BLaER1 (cell line): ENCODE measurements around the gene ST6GALNAC4.

Experiments
- H3K27ac ChIP-seq: shearing (Covaris generic); formaldehyde crosslinking; 2 replicates; pipeline ENCODE4 v1.8.1; 2022
- H3K27me3 ChIP-seq: shearing (Covaris generic); formaldehyde crosslinking; 2 replicates; pipeline ENCODE4 v1.8.1; 2022
- H3K36me3 ChIP-seq: shearing (Covaris generic); formaldehyde crosslinking; 2 replicates; pipeline ENCODE4 v1.8.1; 2022
- H3K4me1 ChIP-seq: shearing (Covaris generic); formaldehyde crosslinking; 2 replicates; pipeline ENCODE4 v1.8.1; 2022
- H3K4me2 ChIP-seq: shearing (Covaris generic); formaldehyde crosslinking; 2 replicates; pipeline ENCODE4 v1.8.1; 2022
- H3K4me3 ChIP-seq: shearing (Covaris generic); formaldehyde crosslinking; 2 replicates; pipeline ENCODE4 v1.8.1; 2022
- H3K9ac ChIP-seq: shearing (Covaris generic); formaldehyde crosslinking; 2 replicates; pipeline ENCODE4 v1.8.1; 2022
- H3K9me3 ChIP-seq: shearing (Covaris generic); formaldehyde crosslinking; 2 replicates; pipeline ENCODE4 v1.8.1; 2022
- H4K20me1 ChIP-seq: shearing (Covaris generic); formaldehyde crosslinking; 2 replicates; pipeline ENCODE4 v1.8.1; 2022
- Cebpa-rat ChIP-seq: shearing (Covaris generic); IDR thresholded peaks from 2 replicates; pipeline ENCODE4 v1.8.1; 2022

Gene ST6GALNAC4, protein sequence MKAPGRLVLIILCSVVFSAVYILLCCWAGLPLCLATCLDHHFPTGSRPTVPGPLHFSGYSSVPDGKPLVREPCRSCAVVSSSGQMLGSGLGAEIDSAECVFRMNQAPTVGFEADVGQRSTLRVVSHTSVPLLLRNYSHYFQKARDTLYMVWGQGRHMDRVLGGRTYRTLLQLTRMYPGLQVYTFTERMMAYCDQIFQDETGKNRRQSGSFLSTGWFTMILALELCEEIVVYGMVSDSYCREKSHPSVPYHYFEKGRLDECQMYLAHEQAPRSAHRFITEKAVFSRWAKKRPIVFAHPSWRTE

DNA sequence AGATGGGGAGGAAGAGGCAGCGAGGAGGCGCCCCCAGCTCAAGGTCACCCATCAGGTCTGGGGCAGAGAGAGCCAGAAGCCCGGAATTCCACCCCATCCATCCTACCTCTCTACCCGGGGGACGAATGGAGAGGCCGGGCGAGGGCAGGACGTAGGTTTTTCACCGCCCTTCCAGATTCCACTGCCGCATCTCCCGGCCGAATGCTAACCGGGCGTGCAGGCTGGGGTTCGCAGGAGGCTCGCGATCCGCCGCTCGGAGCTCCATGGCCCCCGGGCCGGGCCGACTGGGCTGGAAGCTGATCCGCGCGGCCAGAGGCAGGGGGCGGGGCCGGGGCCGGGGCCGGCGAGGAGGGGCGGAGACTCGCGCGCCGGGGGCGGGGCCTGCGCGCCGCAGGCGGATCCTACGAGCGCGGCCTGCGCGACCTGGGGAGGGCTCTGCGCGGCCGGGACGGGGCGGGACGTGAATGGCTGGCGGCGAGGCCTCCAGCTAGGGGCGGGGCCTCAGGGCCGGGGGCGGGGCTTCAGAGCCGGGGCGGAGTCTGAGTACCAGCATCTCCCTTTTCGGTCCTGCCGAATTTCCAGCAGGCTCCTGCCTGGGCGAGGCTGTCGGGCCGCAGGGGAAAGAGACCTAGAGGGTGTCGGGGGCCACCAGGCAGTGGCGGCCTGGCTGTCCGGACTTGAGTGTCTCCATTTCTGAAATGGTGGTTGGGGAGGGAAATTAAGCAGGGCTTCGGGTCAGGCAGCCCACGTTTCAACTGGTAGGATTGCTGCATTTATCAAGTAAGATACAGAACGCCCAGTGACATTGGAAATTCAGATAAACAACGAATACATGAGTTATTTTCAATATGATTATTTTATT lies at the start of gene ST6GALNAC4:
Gene ST6GALNAC4, minus strand, starts transcription at position 322 of the 862 bp plus-strand sequence. CDS start 622 bp downstream, outside the sequence.
- H3K9ac ChIP-seq: peak within 1 kb of the TSS; percentile 98
- peaks cover 31% of the 10 kb centered on the region for H3K36me3 ChIP-seq
- peak within 1 kb of the TSS; percentile 98 for H3K27ac ChIP-seq
- peaks cover 85% of the 10 kb centered on the region for H3K4me1 ChIP-seq
- H3K27me3 ChIP-seq: peaks cover 3% of the 10 kb centered on the region; the same call in 1 of the 2 replicates
- H3K9me3 ChIP-seq: no peaks in the 10 kb centered on the region
- peaks cover 22% of the 10 kb centered on the region; the same call in 1 of the 2 replicates for H4K20me1 ChIP-seq
- H3K4me2 ChIP-seq: peak within 1 kb of the TSS; percentile 90
- TF ChIP-seq Cebpa-rat: no peak
- H3K4me3 ChIP-seq: peak within 1 kb of the TSS; percentile 94

DNA sequence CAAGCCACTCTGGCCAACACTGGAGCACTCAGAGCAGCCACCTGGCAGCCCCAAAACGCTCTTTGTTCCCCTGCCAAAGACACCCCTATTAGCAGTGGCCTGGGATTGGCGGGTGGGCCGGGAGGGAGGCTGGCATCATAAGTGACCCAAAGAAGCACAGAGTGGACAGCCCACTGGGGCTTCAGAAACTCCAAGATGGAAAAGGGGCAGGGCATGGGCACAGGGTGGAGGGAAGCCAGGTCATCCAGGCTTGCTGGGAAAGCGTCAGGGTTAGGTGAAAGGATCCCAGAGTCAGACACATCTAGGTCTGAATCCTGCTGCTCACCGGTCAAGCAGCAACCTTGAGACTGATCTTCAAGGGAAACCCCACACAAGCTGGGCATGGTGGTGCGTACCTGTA lies 49.1 kb upstream of the ST6GALNAC4 start:
- H3K9ac ChIP-seq: peak overlapping the region; percentile 1; the same call in 1 of the 2 replicates
- peaks cover 100% of the 10 kb centered on the region for H4K20me1 ChIP-seq
- H3K27ac ChIP-seq: peak overlapping the region; percentile 62
- peak overlapping the region; percentile 61 for H3K4me2 ChIP-seq
- H3K36me3 ChIP-seq: no peaks in the 10 kb centered on the region
- H3K27me3 ChIP-seq: no peaks in the 10 kb centered on the region
- H3K4me1 ChIP-seq: peaks cover 68% of the 10 kb centered on the region
- H3K4me3 ChIP-seq: no peak overlapping the region
- H3K9me3 ChIP-seq: no peaks in the 10 kb centered on the region
- TF ChIP-seq Cebpa-rat: no peak

DNA sequence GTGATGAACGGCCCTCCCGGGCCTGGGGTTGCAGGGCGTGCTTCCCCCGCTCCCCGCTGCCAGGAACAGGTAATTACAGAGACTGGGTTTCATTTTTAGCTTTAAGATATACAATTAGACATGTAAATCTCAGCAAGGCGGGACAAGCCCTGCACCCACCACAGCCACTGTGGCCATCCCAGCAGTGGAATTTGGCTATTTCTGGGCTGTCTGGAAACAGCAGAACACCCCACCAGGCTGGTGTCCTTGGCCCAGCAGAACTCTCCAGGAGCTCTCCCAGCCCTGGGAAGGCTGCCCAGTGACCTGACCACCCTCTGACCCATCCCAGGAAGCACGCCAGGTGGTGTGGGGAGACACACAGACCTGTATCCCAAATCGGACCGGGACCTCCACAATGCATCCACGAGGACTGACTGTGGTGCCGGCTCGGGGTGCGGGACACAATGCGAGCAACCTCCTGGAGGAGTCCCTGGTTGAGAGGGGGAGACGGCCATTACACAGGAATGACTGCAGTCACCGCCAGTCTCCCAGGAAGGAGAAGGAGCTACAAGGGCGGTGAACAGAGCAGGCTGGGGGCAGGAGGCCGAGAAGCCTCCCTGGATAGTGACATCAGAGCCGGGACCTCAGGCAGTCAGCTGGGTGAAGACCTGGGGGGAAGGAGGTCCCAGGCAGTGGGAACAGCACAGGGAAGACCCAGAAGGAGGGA lies 46.7 kb upstream of the ST6GALNAC4 start:
- Histone ChIP-seq H3K9ac (no peak overlapping the region), H3K27ac (peak overlapping the region; percentile 7; the same call in 1 of the 2 replicates), H3K4me3 (no peak overlapping the region), H3K27me3 (no peaks in the 10 kb centered on the region), H3K4me2 (no peak overlapping the region), H3K4me1 (peaks cover 53% of the 10 kb centered on the region), H3K36me3 (no peaks in the 10 kb centered on the region), H3K9me3 (no peaks in the 10 kb centered on the region), H4K20me1 (peaks cover 99% of the 10 kb centered on the region)
- TF ChIP-seq Cebpa-rat: no peak

DNA sequence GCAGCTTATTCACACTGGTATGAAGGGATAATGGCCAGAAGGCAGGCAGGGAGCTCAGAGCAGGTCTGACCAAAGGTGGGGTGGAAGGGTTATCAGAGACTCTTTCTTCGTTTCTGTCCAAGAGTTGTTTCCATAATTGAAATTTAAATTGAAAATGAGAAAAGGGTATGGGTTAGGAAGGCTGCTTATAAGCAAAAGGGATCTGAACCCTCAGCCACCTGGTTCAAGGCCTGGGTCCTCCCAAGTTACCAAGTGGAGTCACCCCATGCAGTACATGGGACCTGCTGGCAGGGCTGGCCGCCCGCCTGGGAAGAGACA lies 46.2 kb upstream of the ST6GALNAC4 start:
- Histone ChIP-seq H3K4me1 (peaks cover 48% of the 10 kb centered on the region), H3K9ac (no peak overlapping the region), H3K4me2 (no peak overlapping the region), H3K36me3 (no peaks in the 10 kb centered on the region), H3K4me3 (no peak overlapping the region), H3K27me3 (no peaks in the 10 kb centered on the region), H3K9me3 (no peaks in the 10 kb centered on the region), H4K20me1 (peaks cover 94% of the 10 kb centered on the region), H3K27ac (peak overlapping the region; percentile 7; the same call in 1 of the 2 replicates)
- no peak for TF ChIP-seq Cebpa-rat

DNA sequence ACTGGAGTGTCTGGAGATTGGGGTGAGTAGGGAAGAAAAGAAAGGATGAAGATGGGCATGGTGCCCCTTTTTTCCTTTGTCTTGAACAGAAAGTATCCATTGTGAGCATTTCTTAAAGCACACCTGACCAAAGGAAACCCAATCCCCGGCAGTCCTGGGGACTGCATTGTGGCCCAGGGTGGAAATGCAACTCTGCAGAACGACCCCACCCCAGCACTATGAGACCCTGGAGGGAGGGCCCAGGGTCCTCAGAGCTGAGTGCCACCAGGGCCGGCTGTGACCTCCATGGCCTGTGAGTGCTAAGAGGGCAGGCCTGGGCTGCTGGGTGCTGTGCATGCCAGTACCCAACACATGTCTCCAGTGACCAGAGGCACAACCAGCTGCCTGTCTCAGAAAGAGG lies 45.4 kb upstream of the ST6GALNAC4 start:
- H3K27me3 ChIP-seq: no peaks in the 10 kb centered on the region
- no peaks in the 10 kb centered on the region for H3K9me3 ChIP-seq
- H4K20me1 ChIP-seq: peaks cover 93% of the 10 kb centered on the region
- no peak overlapping the region for H3K9ac ChIP-seq
- H3K4me1 ChIP-seq: peaks cover 41% of the 10 kb centered on the region
- no peak for TF ChIP-seq Cebpa-rat
- H3K4me3 ChIP-seq: no peak overlapping the region
- no peaks in the 10 kb centered on the region for H3K36me3 ChIP-seq
- no peak overlapping the region for H3K4me2 ChIP-seq
- no peak overlapping the region for H3K27ac ChIP-seq

DNA sequence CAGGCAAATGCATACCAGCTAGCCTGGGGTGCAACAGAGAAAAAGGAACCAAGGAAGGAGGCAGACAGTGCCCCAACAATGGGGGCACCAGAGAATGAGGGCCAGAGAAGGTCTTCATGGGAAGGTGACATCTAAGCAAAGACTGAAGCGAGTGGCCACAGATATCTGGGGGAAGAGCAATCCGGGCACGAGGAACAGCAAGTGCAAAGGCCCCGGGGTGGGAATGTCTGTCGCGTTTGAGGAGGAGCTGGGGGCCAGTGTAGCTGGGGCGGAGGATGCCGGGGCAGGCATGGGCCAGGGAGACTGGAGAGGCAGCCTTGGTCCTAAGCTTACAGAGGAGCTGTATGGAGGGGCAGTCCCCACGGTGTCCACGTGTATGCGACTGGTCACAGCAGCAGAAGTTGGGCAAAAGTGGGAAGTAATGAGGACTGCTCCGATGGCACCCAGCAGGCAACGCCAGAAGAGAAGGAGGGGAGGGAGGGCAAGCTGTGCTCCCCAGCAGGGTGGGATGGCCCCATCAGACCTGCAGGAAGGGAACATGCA lies 44.8 kb upstream of the ST6GALNAC4 start:
- Histone ChIP-seq H3K9ac (no peak overlapping the region), H3K9me3 (no peaks in the 10 kb centered on the region), H3K27ac (no peak overlapping the region), H3K27me3 (no peaks in the 10 kb centered on the region), H3K4me2 (no peak overlapping the region), H3K36me3 (no peaks in the 10 kb centered on the region), H3K4me3 (no peak overlapping the region), H3K4me1 (peaks cover 35% of the 10 kb centered on the region), H4K20me1 (peaks cover 93% of the 10 kb centered on the region)
- TF ChIP-seq Cebpa-rat: no peak

DNA sequence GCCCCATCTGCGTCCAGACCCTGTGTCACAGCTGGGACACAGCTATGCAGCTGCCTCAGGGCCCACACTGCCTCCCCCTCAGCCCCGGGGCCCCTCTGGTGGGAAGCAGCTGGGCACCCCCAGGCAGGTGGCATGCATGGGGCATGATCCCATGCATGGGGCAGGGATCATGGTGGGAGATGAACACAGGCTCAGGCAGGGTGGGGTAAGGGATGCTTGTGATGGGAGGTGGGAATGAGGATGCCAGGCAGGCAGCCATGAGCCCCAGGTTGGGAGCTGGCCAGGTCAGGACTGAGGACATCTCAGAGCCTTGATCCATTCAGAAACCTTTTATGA lies 44.3 kb upstream of the ST6GALNAC4 start:
- H3K27me3 ChIP-seq: no peaks in the 10 kb centered on the region
- H3K9me3 ChIP-seq: no peaks in the 10 kb centered on the region
- no peak overlapping the region for H3K4me3 ChIP-seq
- H3K4me2 ChIP-seq: no peak overlapping the region
- H3K27ac ChIP-seq: no peak overlapping the region
- H3K36me3 ChIP-seq: no peaks in the 10 kb centered on the region
- peaks cover 93% of the 10 kb centered on the region for H4K20me1 ChIP-seq
- H3K4me1 ChIP-seq: peaks cover 29% of the 10 kb centered on the region
- no peak for TF ChIP-seq Cebpa-rat
- no peak overlapping the region for H3K9ac ChIP-seq

DNA sequence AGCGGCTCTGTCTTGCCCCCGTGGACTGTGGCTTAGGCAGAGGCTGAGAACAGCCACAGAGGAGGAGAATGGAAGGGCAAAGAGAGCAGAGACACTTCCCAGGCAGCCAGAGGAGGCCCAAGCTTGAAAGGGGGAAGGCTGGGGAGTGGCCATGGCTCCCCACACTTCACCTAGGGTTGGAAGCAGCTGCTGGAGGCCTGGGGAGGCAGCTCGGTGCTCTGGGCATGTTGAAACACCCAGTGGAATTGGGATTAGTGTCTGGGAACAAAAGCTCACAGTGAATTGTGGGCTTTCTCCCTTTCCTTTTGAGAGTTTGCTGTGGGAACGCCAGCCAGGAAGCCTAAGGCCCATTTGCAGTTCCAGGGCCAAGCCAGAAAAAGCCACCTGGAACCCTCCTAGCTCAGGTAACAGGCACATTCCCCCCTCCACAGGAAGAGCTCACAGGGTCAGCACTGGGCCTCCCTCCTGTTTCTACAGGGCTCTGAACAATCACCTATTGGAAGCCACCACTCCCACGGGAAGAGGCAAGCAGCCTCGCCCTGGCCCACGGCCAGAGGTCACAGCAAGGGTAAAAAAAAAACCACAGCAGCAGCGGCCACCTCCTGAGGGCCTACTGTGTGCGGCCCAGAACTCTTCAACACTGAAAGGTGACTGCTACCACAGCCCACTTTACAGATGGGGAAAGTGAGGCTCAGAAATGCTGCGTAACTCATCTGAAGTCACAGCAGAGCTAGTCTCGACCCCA lies 43.7 kb upstream of the ST6GALNAC4 start:
- H3K4me2 ChIP-seq: no peak overlapping the region
- H3K27ac ChIP-seq: no peak overlapping the region; the same call in 1 of the 2 replicates
- no peaks in the 10 kb centered on the region for H3K36me3 ChIP-seq
- H3K9me3 ChIP-seq: no peaks in the 10 kb centered on the region
- H3K4me3 ChIP-seq: no peak overlapping the region
- H3K4me1 ChIP-seq: peaks cover 28% of the 10 kb centered on the region
- TF ChIP-seq Cebpa-rat: no peak
- H3K9ac ChIP-seq: no peak overlapping the region
- no peaks in the 10 kb centered on the region for H3K27me3 ChIP-seq
- peaks cover 93% of the 10 kb centered on the region for H4K20me1 ChIP-seq

DNA sequence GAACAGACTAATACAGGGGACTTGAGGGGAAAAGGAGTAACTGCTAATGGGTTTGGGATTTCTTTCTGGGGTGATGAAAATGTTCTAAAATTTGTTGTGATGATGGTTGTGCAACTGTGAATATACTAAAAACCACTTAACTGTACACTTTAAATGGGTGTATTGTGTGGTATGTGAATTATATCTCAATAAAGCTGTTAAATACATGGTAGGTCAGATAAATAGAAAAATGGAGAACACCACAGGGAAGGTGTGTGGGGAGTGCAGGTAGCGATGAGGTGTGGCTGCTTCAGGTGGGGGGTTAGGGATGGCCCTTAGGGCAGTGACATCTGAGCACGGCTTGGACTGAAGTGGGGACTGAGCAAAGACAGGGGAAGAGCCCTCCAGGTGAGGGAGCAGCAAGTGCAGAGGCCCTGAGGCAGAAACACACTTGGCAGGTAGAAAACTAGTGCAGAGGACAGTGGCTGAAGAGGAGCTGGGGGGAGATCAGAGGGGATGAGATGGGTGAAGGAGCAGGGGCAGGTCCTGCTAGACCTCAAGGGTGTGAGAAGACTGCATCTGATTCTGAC lies 43.1 kb upstream of the ST6GALNAC4 start:
- Histone ChIP-seq H3K4me1 (peaks cover 28% of the 10 kb centered on the region), H3K9ac (no peak overlapping the region), H3K4me2 (no peak overlapping the region), H3K9me3 (no peaks in the 10 kb centered on the region), H3K27me3 (no peaks in the 10 kb centered on the region), H3K27ac (no peak overlapping the region; the same call in 1 of the 2 replicates), H4K20me1 (peaks cover 93% of the 10 kb centered on the region), H3K36me3 (no peaks in the 10 kb centered on the region), H3K4me3 (no peak overlapping the region)
- no peak for TF ChIP-seq Cebpa-rat
